ENCODE results near the gene STIP1.

DNA sequence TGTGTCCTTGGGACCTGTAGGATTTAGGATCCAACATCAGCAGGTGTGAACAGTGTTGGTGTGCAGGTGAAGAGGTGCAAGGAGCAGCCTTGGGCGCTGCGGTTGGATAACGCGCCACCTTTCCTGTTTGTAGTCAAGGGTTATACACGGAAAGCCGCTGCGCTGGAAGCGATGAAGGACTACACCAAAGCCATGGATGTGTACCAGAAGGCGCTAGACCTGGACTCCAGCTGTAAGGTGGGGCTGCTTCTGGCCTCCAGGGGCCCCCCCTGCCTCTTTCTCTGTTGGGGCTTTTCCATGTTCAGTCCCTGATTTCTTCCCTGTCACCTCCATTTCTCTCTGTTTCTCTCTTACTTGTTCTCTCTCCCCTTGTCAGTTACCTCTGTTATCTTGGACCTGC is 17.0 kb downstream of the STIP1 start:
- TF ChIP-seq EZH2 (IDR thresholded peaks at IDR 0.05; ENCODE audit: insufficient read depth, low read length), result no peak
- TF ChIP-seq, protein P1, sequence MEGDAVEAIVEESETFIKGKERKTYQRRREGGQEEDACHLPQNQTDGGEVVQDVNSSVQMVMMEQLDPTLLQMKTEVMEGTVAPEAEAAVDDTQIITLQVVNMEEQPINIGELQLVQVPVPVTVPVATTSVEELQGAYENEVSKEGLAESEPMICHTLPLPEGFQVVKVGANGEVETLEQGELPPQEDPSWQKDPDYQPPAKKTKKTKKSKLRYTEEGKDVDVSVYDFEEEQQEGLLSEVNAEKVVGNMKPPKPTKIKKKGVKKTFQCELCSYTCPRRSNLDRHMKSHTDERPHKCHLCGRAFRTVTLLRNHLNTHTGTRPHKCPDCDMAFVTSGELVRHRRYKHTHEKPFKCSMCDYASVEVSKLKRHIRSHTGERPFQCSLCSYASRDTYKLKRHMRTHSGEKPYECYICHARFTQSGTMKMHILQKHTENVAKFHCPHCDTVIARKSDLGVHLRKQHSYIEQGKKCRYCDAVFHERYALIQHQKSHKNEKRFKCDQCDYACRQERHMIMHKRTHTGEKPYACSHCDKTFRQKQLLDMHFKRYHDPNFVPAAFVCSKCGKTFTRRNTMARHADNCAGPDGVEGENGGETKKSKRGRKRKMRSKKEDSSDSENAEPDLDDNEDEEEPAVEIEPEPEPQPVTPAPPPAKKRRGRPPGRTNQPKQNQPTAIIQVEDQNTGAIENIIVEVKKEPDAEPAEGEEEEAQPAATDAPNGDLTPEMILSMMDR (IDR thresholded peaks at IDR 0.05; ENCODE audit: insufficient read depth, low read depth, low read length), result no peak

Data from astrocyte (in vitro differentiated cells and primary cell).